MCF 10A (cell line): Measurements from ENCODE around the gene LDB2. TPM values are rescaled to one million over a fixed set of nuclear protein-coding genes. Genes with fewer than 3 reads are reported as not detected.

ENCODE experiments used
- BruUV-seq: library from RNA; stranded (reverse); fragments of 400-500 nt; replicated peaks from 2 replicates; lab custom pipeline; 2021; lab: Mats Ljungman, UMichigan
- CTCF ChIA-PET: fragments of 300-600 bp; sonication (Branson Sonifier 250); formaldehyde crosslinking; extraction: SDS; loops from one replicate; lab custom pipeline; 2021; ENCODE audit warnings: antibody characterized with exemption, inconsistent platforms; lab: Yijun Ruan, JAX
- POLR2A ChIA-PET: fragments of 300-600, 350-650 bp; sonication (Branson Sonifier 250); formaldehyde crosslinking; extraction: SDS; loops from one replicate; lab custom pipeline; 2020; ENCODE audit warnings: antibody characterized with exemption, inconsistent platforms; lab: Yijun Ruan, JAX
- DNase-seq: peaks from one replicate; pipeline ENCODE4 v3.0.0-alpha.2; 2018; ENCODE audit not compliant: unreplicated experiment
- H3K27ac Mint-ChIP-seq: one replicate; pipeline ENCODE4 v1.8.0; 2022; ENCODE audit warnings: mild to moderate bottlenecking, low read depth, mixed read lengths; ENCODE audit not compliant: unreplicated experiment
- H3K27me3 Mint-ChIP-seq: one replicate; pipeline ENCODE4 v1.8.0; 2022; ENCODE audit warnings: mixed read lengths; ENCODE audit not compliant: insufficient read depth, unreplicated experiment
- H3K36me3 Mint-ChIP-seq: one replicate; pipeline ENCODE4 v1.8.0; 2022; ENCODE audit warnings: mild to moderate bottlenecking, moderate library complexity, mixed read lengths; ENCODE audit not compliant: insufficient read depth, unreplicated experiment
- H3K4me1 Mint-ChIP-seq: one replicate; pipeline ENCODE4 v1.8.0; 2022; ENCODE audit warnings: mixed read lengths; ENCODE audit not compliant: insufficient read depth, unreplicated experiment
- H3K4me3 Mint-ChIP-seq: one replicate; pipeline ENCODE4 v1.8.0; 2022; ENCODE audit warnings: mild to moderate bottlenecking, moderate library complexity, mixed read lengths; ENCODE audit not compliant: unreplicated experiment
- H3K9me3 Mint-ChIP-seq: one replicate; pipeline ENCODE4 v1.8.0; 2022; ENCODE audit warnings: mixed read lengths; ENCODE audit not compliant: unreplicated experiment
- CTCF ChIP-seq: fragments of 200-600 bp; IDR thresholded peaks from one replicate; pipeline ENCODE4 v1.8.0; 2022; ENCODE audit warnings: antibody characterized with exemption, mild to moderate bottlenecking; ENCODE audit not compliant: unreplicated experiment
- intact Hi-C: fragments of 100-400 bp; cut with micrococcal nuclease; formaldehyde crosslinking; loops from 2 replicates; pipeline ENCODE4 v1.14.1; 2022
- total RNA-seq: library from RNA; stranded (reverse); gene quantifications from 2 replicates; pipeline ENCODE4 v1.2.3, GENCODE V29; 2022

The LDB2 gene
- total RNA-seq, 1 experiment from 2014 or later: not detected

- CTCF ChIA-PET: no interaction called here
- no peak for DNase-seq
Measured at GRCh38 chr4:16722416-16722815, 176.0 kb downstream of the LDB2 start.

GRCh38 chr4:16721613-16722291 is 176.7 kb downstream of the LDB2 start:
- no peak for TF ChIP-seq CTCF
- POLR2A ChIA-PET: no interaction called here
- no peak overlapping the region for H3K4me3 Mint-ChIP-seq

More at GRCh38 chr4:16722416-16722815, 176.0 kb downstream of the LDB2 start:
- Mint-ChIP-seq H3K27me3 (peaks cover 84% of the 10 kb centered on the region), H3K4me3 (no peak overlapping the region), H3K36me3 (no peaks in the 10 kb centered on the region), H3K9me3 (no peaks in the 10 kb centered on the region), H3K4me1 (no peaks in the 10 kb centered on the region), H3K27ac (no peak overlapping the region)
- POLR2A ChIA-PET: interaction anchor here (0.7 kb wide), 1 partner anchor 39 kb away, joined by 3 read pairs; no protein-coding TSS in a partner anchor
- BruUV-seq: no TSS peak
- intact Hi-C loops: no loop called here
- no peak for TF ChIP-seq CTCF

GRCh38 chr4:16720761-16721160 is 177.7 kb downstream of the LDB2 start:
- no TSS peak for BruUV-seq
- TF ChIP-seq CTCF: no peak
- DNase-seq: no peak

More at GRCh38 chr4:16721613-16722291, 176.7 kb downstream of the LDB2 start:
- H3K27ac Mint-ChIP-seq: no peak overlapping the region
- CTCF ChIA-PET: no interaction called here
- peak; percentile 1 for DNase-seq
- no TSS peak for BruUV-seq
- no peaks in the 10 kb centered on the region for H3K4me1 Mint-ChIP-seq
- H3K36me3 Mint-ChIP-seq: no peaks in the 10 kb centered on the region
- no peaks in the 10 kb centered on the region for H3K9me3 Mint-ChIP-seq
- intact Hi-C loops: no loop called here
- H3K27me3 Mint-ChIP-seq: peaks cover 77% of the 10 kb centered on the region

GRCh38 chr4:16717266-16717970 is 181.0 kb downstream of the LDB2 start:
- DNase-seq: no peak
- no TSS peak for BruUV-seq
- Mint-ChIP-seq H3K9me3 (no peaks in the 10 kb centered on the region), H3K4me1 (no peaks in the 10 kb centered on the region), H3K4me3 (no peak overlapping the region), H3K27me3 (peaks cover 60% of the 10 kb centered on the region), H3K36me3 (no peaks in the 10 kb centered on the region), H3K27ac (no peak overlapping the region)
- intact Hi-C loops: no loop called here
- no peak for TF ChIP-seq CTCF
- ChIA-PET CTCF (interaction anchor here (0.6 to 0.7 kb wide), 2 partner anchors 54 to 427 kb away, joined by 3 read pairs; no protein-coding TSS in a partner anchor), POLR2A (interaction anchor here (1.2 kb wide), 1 partner anchor 13 kb away, joined by 3 read pairs; no protein-coding TSS in a partner anchor)

More at GRCh38 chr4:16720761-16721160, 177.7 kb downstream of the LDB2 start:
- H3K9me3 Mint-ChIP-seq: no peaks in the 10 kb centered on the region
- ChIA-PET CTCF (interaction anchor here (0.7 kb wide), 1 partner anchor 10 kb away, joined by 4 read pairs; no protein-coding TSS in a partner anchor), POLR2A (interaction anchor here (0.7 kb wide), 1 partner anchor 9 kb away, joined by 5 read pairs; no protein-coding TSS in a partner anchor)
- intact Hi-C loops: no loop called here
- H3K4me3 Mint-ChIP-seq: no peak overlapping the region
- H3K36me3 Mint-ChIP-seq: no peaks in the 10 kb centered on the region
- H3K27me3 Mint-ChIP-seq: peaks cover 67% of the 10 kb centered on the region
- H3K4me1 Mint-ChIP-seq: no peaks in the 10 kb centered on the region
- no peak overlapping the region for H3K27ac Mint-ChIP-seq
